Hepatocyte (in vitro differentiated cells): ENCODE results near the gene SLMAP. TPM values are rescaled to one million over a fixed set of nuclear protein-coding genes. Genes with fewer than 3 reads are reported as not detected.

Source experiments
- DNase-seq: peaks from one replicate; pipeline ENCODE4 v3.0.0-alpha.2; 2016; ENCODE audit warnings: low spot score
- H2AFZ ChIP-seq: fragments of 200-600 bp; sonication (generic); 2 replicates; pipeline ENCODE4 v1.6.0; 2016; ENCODE audit warnings: antibody characterized with exemption, mild to moderate bottlenecking
- H3K27ac ChIP-seq: fragments of 200-600 bp; sonication (generic); 2 replicates; pipeline ENCODE4 v1.5.1; 2016; ENCODE audit warnings: mild to moderate bottlenecking
- H3K27me3 ChIP-seq: fragments of 200-600 bp; sonication (generic); 2 replicates; pipeline ENCODE4 v1.6.1; 2016
- H3K36me3 ChIP-seq: fragments of 200-600 bp; sonication (generic); replicated peaks from 2 replicates; pipeline ENCODE4 v1.5.1; 2016; ENCODE audit warnings: low read depth; ENCODE audit not compliant: insufficient read depth
- H3K4me1 ChIP-seq: fragments of 200-600 bp; sonication (generic); 2 replicates; pipeline ENCODE4 v1.5.1; 2016; ENCODE audit warnings: mild to moderate bottlenecking, moderate library complexity; ENCODE audit not compliant: insufficient read depth
- H3K4me2 ChIP-seq: fragments of 200-600 bp; sonication (generic); 2 replicates; pipeline ENCODE4 v1.6.0; 2016
- H3K4me3 ChIP-seq: fragments of 200-600 bp; sonication (generic); 2 replicates; pipeline ENCODE4 v1.5.1; 2016; ENCODE audit warnings: mild to moderate bottlenecking
- H3K79me2 ChIP-seq: fragments of 200-600 bp; sonication (generic); 2 replicates; pipeline ENCODE4 v1.6.0; 2017; ENCODE audit warnings: mild to moderate bottlenecking
- H3K9me2 ChIP-seq: fragments of 200-600 bp; sonication (generic); replicated peaks from 2 replicates; pipeline ENCODE4 v1.6.0; 2017; ENCODE audit warnings: mild to moderate bottlenecking; ENCODE audit not compliant: insufficient read depth
- H3K9me3 ChIP-seq: fragments of 200-600 bp; sonication (generic); 2 replicates; pipeline ENCODE4 v1.5.1; 2016; ENCODE audit warnings: low read depth, mild to moderate bottlenecking
- H4K20me1 ChIP-seq: fragments of 200-600 bp; sonication (generic); 2 replicates; pipeline ENCODE4 v1.6.0; 2016; ENCODE audit warnings: mild to moderate bottlenecking; ENCODE audit not compliant: insufficient read depth, poor library complexity, severe bottlenecking
- EZH2 ChIP-seq: fragments of 200-600 bp; sonication (generic); IDR thresholded peaks from 2 replicates; pipeline ENCODE4 v1.6.1; 2016; ENCODE audit warnings: antibody characterized with exemption, mild to moderate bottlenecking, borderline replicate concordance
- EZH2phosphoT487 ChIP-seq: fragments of 200-600 bp; sonication (generic); IDR thresholded peaks from one replicate; pipeline ENCODE4 v1.6.1; 2018; ENCODE audit warnings: antibody characterized with exemption, mild to moderate bottlenecking, low read depth, moderate library complexity; ENCODE audit not compliant: unreplicated experiment, severe bottlenecking
- WGBS: methylation state at CpG from one replicate; pipeline ENCODE4 v1.1.6; 2016; ENCODE audit warnings: low lambda C conversion rate; ENCODE audit errors: missing lambda C conversion rate; 5-methylcytosine and 5-hydroxymethylcytosine counted together
- polyA plus RNA-seq: library from polyadenylated mRNA; unstranded; fragments of >200 nt; fragmentation: Nextera tagmentation; extraction: Ambion mirVana; gene quantifications from 2 replicates; pipeline ENCODE4 v1.2.1, GENCODE V29; 2016
- total RNA-seq: library from RNA; depleted of rRNA; stranded (reverse); fragments of >200 nt; gene quantifications from 2 replicates; pipeline ENCODE4 v1.2.3, GENCODE V29; 2014
- TF ChIP-seq, protein P1 (sequence below): fragments of 200-600 bp; sonication (generic); IDR thresholded peaks from 2 replicates; pipeline ENCODE4 v1.5.1; 2016; ENCODE audit warnings: antibody characterized with exemption, mild to moderate bottlenecking; ENCODE audit not compliant: poor library complexity

Gene SLMAP
- total and polyA plus RNA-seq, 2 experiments from 2014 or later: 22.8 to 46.0 TPM

DNA sequence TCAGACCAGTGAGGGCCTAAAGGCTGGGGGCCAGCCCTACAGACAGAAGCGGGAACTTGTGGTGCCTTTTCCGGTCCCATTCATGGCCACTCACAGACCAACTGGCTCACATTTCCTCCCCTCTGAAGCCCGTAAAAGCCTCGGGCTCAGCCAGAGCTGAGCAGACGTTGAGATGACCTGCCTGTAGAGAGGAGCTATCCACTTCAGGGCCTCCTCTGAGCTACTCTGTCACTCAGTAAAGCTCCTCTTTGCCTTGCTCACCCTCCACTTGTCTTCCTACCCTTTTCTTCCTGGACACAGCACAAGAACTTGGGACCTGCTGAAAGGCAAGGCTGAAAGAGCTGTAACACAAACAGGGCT is 53.5 kb downstream of the SLMAP start:
- Histone ChIP-seq H4K20me1 (peaks cover 10% of the 10 kb centered on the region), H3K79me2 (peaks cover 95% of the 10 kb centered on the region), H3K9me3 (no peaks in the 10 kb centered on the region), H3K9me2 (no peaks in the 10 kb centered on the region), H3K4me1 (no peaks in the 10 kb centered on the region), H3K36me3 (no peaks in the 10 kb centered on the region), H3K4me3 (no peak overlapping the region), H3K4me2 (no peak overlapping the region), H3K27ac (no peak overlapping the region), H2AFZ (no peak overlapping the region), H3K27me3 (no peaks in the 10 kb centered on the region)
- no peak for DNase-seq
- 66% methylated on average over 5 of the region's 5 CpGs for WGBS
- TF ChIP-seq, protein P1, sequence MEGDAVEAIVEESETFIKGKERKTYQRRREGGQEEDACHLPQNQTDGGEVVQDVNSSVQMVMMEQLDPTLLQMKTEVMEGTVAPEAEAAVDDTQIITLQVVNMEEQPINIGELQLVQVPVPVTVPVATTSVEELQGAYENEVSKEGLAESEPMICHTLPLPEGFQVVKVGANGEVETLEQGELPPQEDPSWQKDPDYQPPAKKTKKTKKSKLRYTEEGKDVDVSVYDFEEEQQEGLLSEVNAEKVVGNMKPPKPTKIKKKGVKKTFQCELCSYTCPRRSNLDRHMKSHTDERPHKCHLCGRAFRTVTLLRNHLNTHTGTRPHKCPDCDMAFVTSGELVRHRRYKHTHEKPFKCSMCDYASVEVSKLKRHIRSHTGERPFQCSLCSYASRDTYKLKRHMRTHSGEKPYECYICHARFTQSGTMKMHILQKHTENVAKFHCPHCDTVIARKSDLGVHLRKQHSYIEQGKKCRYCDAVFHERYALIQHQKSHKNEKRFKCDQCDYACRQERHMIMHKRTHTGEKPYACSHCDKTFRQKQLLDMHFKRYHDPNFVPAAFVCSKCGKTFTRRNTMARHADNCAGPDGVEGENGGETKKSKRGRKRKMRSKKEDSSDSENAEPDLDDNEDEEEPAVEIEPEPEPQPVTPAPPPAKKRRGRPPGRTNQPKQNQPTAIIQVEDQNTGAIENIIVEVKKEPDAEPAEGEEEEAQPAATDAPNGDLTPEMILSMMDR: no peak
- TF ChIP-seq EZH2phosphoT487: no peak
- no peak for TF ChIP-seq EZH2

DNA sequence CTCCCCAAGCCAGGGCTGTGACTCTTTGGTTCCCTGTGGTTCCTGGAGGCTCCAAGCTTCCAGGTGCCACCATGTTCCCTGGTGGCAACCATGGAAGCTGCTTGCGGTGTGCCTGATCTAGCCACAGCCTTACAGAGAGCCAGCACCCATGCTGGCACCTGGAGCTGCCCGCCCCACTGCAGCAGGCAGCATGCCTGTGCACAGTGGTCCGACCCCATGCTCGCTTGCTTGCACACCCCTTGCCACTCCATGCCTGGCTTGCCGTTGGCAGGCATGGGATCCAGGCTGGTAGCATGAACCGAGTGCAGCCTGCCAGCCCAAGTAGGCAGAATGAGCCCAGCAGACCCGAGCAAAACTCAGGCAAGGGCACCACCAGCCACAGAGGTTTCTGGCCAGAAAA is 53.9 kb downstream of the SLMAP start:
- WGBS: 96% methylated on average over 7 of the region's 7 CpGs
- Histone ChIP-seq H3K27ac (no peak overlapping the region), H4K20me1 (peaks cover 11% of the 10 kb centered on the region), H3K27me3 (no peaks in the 10 kb centered on the region), H3K9me2 (no peaks in the 10 kb centered on the region), H2AFZ (no peak overlapping the region), H3K4me3 (no peak overlapping the region), H3K4me2 (no peak overlapping the region), H3K4me1 (no peaks in the 10 kb centered on the region), H3K36me3 (no peaks in the 10 kb centered on the region), H3K9me3 (no peaks in the 10 kb centered on the region), H3K79me2 (peaks cover 95% of the 10 kb centered on the region)
- DNase-seq: no peak
- no peak for TF ChIP-seq EZH2
- no peak for TF ChIP-seq EZH2phosphoT487
- TF ChIP-seq, protein P1: no peak

DNA sequence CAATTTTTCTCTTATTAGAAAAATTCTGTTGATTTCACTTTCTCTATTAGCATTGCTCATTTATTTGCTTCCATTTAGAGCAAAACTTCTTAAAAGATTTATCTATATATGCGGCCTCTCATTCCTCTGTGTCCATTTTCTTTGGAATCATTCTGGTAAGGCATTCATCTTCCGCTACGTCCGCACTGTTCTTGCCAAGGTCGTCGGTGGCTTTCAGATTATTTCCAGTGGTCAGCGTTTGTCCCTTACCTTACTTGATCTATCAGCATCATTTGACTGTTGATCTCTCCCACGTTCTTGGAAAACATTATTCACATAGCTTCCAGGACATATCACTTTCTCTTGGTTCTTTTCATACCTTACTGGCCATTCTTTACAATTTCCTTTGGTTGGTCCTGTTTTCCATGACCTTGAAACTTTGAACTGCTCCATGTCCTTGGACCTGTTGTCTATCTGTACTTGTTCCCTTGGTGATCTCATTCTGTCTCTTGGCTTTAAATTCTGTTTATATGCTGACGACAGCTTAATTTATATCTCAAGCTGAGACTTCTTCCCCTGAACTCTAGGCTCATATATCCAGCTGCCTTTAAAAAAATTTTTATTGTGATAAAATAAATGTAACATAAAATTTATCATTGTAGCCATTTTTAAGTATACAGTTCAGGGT is 54.5 kb downstream of the SLMAP start:
- Histone ChIP-seq H3K4me3 (no peak overlapping the region), H3K27ac (no peak overlapping the region), H3K27me3 (no peaks in the 10 kb centered on the region), H3K9me3 (no peaks in the 10 kb centered on the region), H3K79me2 (peaks cover 95% of the 10 kb centered on the region), H3K4me2 (no peak overlapping the region), H4K20me1 (peaks cover 16% of the 10 kb centered on the region), H3K9me2 (no peaks in the 10 kb centered on the region), H2AFZ (no peak overlapping the region), H3K4me1 (no peaks in the 10 kb centered on the region), H3K36me3 (no peaks in the 10 kb centered on the region)
- DNase-seq: no peak
- 89% methylated on average over 9 of the region's 9 CpGs for WGBS
- TF ChIP-seq EZH2 (no peak), EZH2phosphoT487 (no peak)
- TF ChIP-seq, protein P1: no peak

DNA sequence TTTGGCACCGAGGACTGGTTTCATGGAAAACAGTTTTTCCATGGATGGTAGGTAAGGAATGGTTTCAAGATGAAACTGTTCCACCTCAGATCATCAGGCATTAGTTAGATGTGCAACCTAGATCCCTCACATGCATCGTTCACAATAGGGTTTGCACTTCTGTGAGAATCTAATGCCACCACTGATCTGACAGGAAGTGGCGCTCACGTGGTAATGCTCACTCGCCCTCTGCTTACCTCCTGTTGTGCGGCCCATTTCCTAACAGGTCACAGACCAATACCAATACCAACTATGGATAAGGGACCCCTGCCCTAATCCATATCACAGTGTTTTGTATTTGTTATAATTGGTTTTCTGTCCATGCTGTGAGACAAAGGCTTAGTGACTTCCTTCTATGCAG is 58.9 kb downstream of the SLMAP start:
- Histone ChIP-seq H3K9me3 (no peaks in the 10 kb centered on the region), H3K4me1 (peaks cover 3% of the 10 kb centered on the region), H3K27ac (no peak overlapping the region), H3K36me3 (no peaks in the 10 kb centered on the region), H2AFZ (no peak overlapping the region), H3K9me2 (no peaks in the 10 kb centered on the region), H3K4me2 (no peak overlapping the region), H3K4me3 (no peak overlapping the region), H4K20me1 (peaks cover 23% of the 10 kb centered on the region), H3K27me3 (no peaks in the 10 kb centered on the region), H3K79me2 (peaks cover 96% of the 10 kb centered on the region)
- DNase-seq: no peak
- no peak for TF ChIP-seq EZH2phosphoT487
- no peak for TF ChIP-seq EZH2
- TF ChIP-seq, protein P1: no peak
- 92% methylated on average over 6 of the region's 6 CpGs for WGBS
